ENCODE measurements around the gene CHL1.

CHL1 gene

GRCh38 chr3:196311-197148 lies at the start of gene CHL1:
TSS of gene CHL1 (plus strand) at chr3:196763. CDS start at chr3:319777, 123,014 bp downstream.
- peak; percentile 39 to 49 for DNase-seq

- DNase-seq = no peak
Measured at GRCh38 chr3:151614-152189, 44.9 kb upstream of the CHL1 start.

- no peak for DNase-seq
Measured at GRCh38 chr3:159974-160373, 36.6 kb upstream of the CHL1 start.

GRCh38 chr3:166071-166470 lies 30.5 kb upstream of the CHL1 start:
- DNase-seq = peak; percentile 69 to 75

- DNase-seq = no peak
Measured at GRCh38 chr3:166799-167198, 29.8 kb upstream of the CHL1 start.

GRCh38 chr3:173886-174285 lies 22.7 kb upstream of the CHL1 start:
- DNase-seq = peak in 1 of 2 experiments; percentile 26

- no peak for DNase-seq
Measured at GRCh38 chr3:184976-185375, 11.6 kb upstream of the CHL1 start.

GRCh38 chr3:192215-192929 lies 4.2 kb upstream of the CHL1 start:
- DNase-seq = no peak

- no peak for DNase-seq
Measured at GRCh38 chr3:194001-194400, 2.6 kb upstream of the CHL1 start.

GRCh38 chr3:194421-194820 lies 2.1 kb upstream of the CHL1 start:
- no peak for DNase-seq

- DNase-seq = no peak
Measured at GRCh38 chr3:195666-196065, 897 bp upstream of the CHL1 start.

GRCh38 chr3:197149-197827 lies 725 bp downstream of the CHL1 start:
- no peak for DNase-seq

- peak; percentile 31 to 54 for DNase-seq
Measured at GRCh38 chr3:197828-198491, 1.4 kb downstream of the CHL1 start.

GRCh38 chr3:199835-200234 lies 3.3 kb downstream of the CHL1 start:
- DNase-seq = no peak

GRCh38 chr3:200758-201325 lies 4.3 kb downstream of the CHL1 start:
- DNase-seq = no peak

GRCh38 chr3:204102-204501 lies 7.5 kb downstream of the CHL1 start:
- no peak for DNase-seq

GRCh38 chr3:207973-208372 lies 11.4 kb downstream of the CHL1 start:
- DNase-seq = no peak

GRCh38 chr3:210669-211068 lies 14.1 kb downstream of the CHL1 start:
- no peak for DNase-seq

- DNase-seq = no peak
Measured at GRCh38 chr3:212432-212831, 15.9 kb downstream of the CHL1 start.

- DNase-seq = no peak
Measured at GRCh38 chr3:217099-217813, 20.7 kb downstream of the CHL1 start.

- DNase-seq = no peak
Measured at GRCh38 chr3:217948-218347, 21.4 kb downstream of the CHL1 start.

Data from NCI-H1930 (cell line).